Mesodermal cell (in vitro differentiated cells): ENCODE measurements around the gene ATP5PF.
A peak's percentile ranks its signal among the peaks of the same experiment; 100 is the strongest.

Experiments
- H3K27ac ChIP-seq: 2 replicates; pipeline ENCODE4 v1.7.0; 2013; ENCODE audit warnings: mild to moderate bottlenecking, low read depth, low read length, moderate library complexity; ENCODE audit not compliant: severe bottlenecking
- H3K36me3 ChIP-seq: 2 replicates; pipeline ENCODE4 v1.7.1; 2013; ENCODE audit warnings: mild to moderate bottlenecking, low read length, moderate library complexity; ENCODE audit not compliant: control insufficient read depth, insufficient read depth
- H3K4me1 ChIP-seq: one replicate; pipeline ENCODE4 v1.7.1; 2013; ENCODE audit warnings: mild to moderate bottlenecking, low read length; ENCODE audit not compliant: insufficient read depth, control insufficient read depth, poor library complexity, severe bottlenecking
- H3K4me3 ChIP-seq: 2 replicates; pipeline ENCODE4 v1.7.0; 2013; ENCODE audit warnings: low read length, control low read depth, mild to moderate bottlenecking; ENCODE audit not compliant: insufficient read depth, poor library complexity, severe bottlenecking; ENCODE audit errors: extremely low read depth
- H3K9me3 ChIP-seq: 2 replicates; pipeline ENCODE4 v1.7.1; 2013; ENCODE audit warnings: mild to moderate bottlenecking, low read length, moderate library complexity; ENCODE audit not compliant: control insufficient read depth
- WGBS, 2 experiments: methylation state at CpG; one replicate each; pipeline ENCODE4 v1.1.5; 2013; ENCODE audit warnings: missing lambda C conversion rate in 2 of 2; ENCODE audit not compliant: insufficient coverage in 2 of 2; 5-methylcytosine and 5-hydroxymethylcytosine counted together

The ATP5PF gene

GRCh38 chr21:25756190-25756932 lies 21.7 kb upstream of the ATP5PF start:
- 88 to 89% methylated on average over 5 of the region's 6 CpGs for WGBS, 2 experiments
- no peak overlapping the region for H3K27ac ChIP-seq

GRCh38 chr21:25752416-25752815 lies 17.7 kb upstream of the ATP5PF start:
- H3K4me1 ChIP-seq = no peaks in the 10 kb centered on the region
- no peak overlapping the region for H3K27ac ChIP-seq
- no peaks in the 10 kb centered on the region for H3K9me3 ChIP-seq
- 86 to 100% methylated on average over 1 of the region's 1 CpG for WGBS, 2 experiments
- H3K4me3 ChIP-seq = no peak overlapping the region
- peaks cover 35% of the 10 kb centered on the region for H3K36me3 ChIP-seq

More at GRCh38 chr21:25756190-25756932, 21.7 kb upstream of the ATP5PF start:
- peaks cover 35% of the 10 kb centered on the region for H3K36me3 ChIP-seq
- H3K4me1 ChIP-seq = no peaks in the 10 kb centered on the region
- H3K9me3 ChIP-seq = no peaks in the 10 kb centered on the region
- no peak overlapping the region for H3K4me3 ChIP-seq

GRCh38 chr21:25750085-25750484 lies 15.4 kb upstream of the ATP5PF start:
- 88 to 95% methylated on average over 5 of the region's 6 CpGs for WGBS, 2 experiments
- H3K36me3 ChIP-seq = peaks cover 39% of the 10 kb centered on the region

GRCh38 chr21:25744854-25745253 lies 10.2 kb upstream of the ATP5PF start:
- no peaks in the 10 kb centered on the region for H3K9me3 ChIP-seq
- H3K4me3 ChIP-seq = no peak overlapping the region
- peaks cover 15% of the 10 kb centered on the region for H3K36me3 ChIP-seq
- WGBS, 2 experiments = no CpG with 5 or more reads among the region's 2 CpGs
- no peaks in the 10 kb centered on the region for H3K4me1 ChIP-seq
- no peak overlapping the region for H3K27ac ChIP-seq

More at GRCh38 chr21:25750085-25750484, 15.4 kb upstream of the ATP5PF start:
- no peak overlapping the region for H3K4me3 ChIP-seq
- no peaks in the 10 kb centered on the region for H3K9me3 ChIP-seq
- no peaks in the 10 kb centered on the region for H3K4me1 ChIP-seq
- H3K27ac ChIP-seq = no peak overlapping the region

DNA sequence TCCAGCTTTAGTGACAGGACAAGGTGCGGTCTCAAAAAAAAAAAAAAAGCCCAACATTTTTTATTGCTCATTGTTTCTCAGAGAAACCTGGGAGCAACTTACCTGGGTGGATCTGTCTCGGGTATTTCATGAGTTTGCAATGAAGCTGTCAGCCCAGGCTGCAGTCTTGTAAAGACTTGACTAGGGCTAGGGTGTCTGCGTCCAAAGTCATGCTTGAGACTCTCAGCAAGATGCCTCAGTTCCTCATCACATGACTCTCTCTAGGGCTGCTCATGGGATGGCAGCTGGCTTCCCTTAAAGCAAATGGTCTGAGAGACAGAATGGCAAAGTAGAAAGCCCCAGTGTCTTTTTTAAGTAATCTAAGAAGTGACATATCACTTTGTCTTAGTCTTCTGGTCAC lies 8.2 kb upstream of the ATP5PF start:
- Histone ChIP-seq H3K4me1 (no peaks in the 10 kb centered on the region), H3K9me3 (no peaks in the 10 kb centered on the region), H3K27ac (no peak overlapping the region), H3K36me3 (peaks cover 11% of the 10 kb centered on the region), H3K4me3 (no peak overlapping the region)
- 84 to 90% methylated on average over 2 of the region's 3 CpGs for WGBS, 2 experiments

- Histone ChIP-seq H3K36me3 (no peaks in the 10 kb centered on the region), H3K9me3 (no peaks in the 10 kb centered on the region), H3K27ac (no peak overlapping the region), H3K4me1 (peaks cover 4% of the 10 kb centered on the region), H3K4me3 (no peak overlapping the region)
- WGBS, 2 experiments = no CpG with 5 or more reads among the region's 1 CpG
Observed at GRCh38 chr21:25737421-25737820, 2.7 kb upstream of the ATP5PF start.

- peak overlapping the region; percentile 97 for H3K4me3 ChIP-seq
- WGBS, 2 experiments = 0 to 2% methylated on average over 17 to 23 of the region's 48 CpGs
Observed at GRCh38 chr21:25735646-25736597, 1.2 kb upstream of the ATP5PF start.

DNA sequence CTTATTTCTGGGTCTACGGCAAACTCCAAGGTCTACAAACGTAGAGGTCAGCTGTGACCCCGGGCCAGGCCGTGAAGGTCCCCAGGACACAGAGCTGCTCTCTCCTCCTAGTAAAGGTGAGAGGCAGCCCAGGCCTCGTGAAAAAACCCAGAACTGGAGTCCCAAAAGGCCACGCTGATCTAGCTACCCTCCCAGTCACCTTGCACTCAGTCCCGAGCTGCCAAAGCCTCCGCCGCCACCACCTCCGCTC lies 125 bp downstream of the ATP5PF start:
- H3K9me3 ChIP-seq = no peaks in the 10 kb centered on the region
- H3K4me3 ChIP-seq = peak overlapping the region; percentile 97
- peak overlapping the region; percentile 99 for H3K27ac ChIP-seq
- peaks cover 12% of the 10 kb centered on the region for H3K36me3 ChIP-seq
- 0% methylated on average over 8 to 9 of the region's 10 CpGs for WGBS, 2 experiments
- peaks cover 4% of the 10 kb centered on the region for H3K4me1 ChIP-seq

More at GRCh38 chr21:25735646-25736597, 1.2 kb upstream of the ATP5PF start:
- Histone ChIP-seq H3K4me1 (peaks cover 4% of the 10 kb centered on the region), H3K36me3 (peaks cover 5% of the 10 kb centered on the region), H3K9me3 (no peaks in the 10 kb centered on the region), H3K27ac (peak overlapping the region; percentile 99)

GRCh38 chr21:25733859-25734653 lies 648 bp downstream of the ATP5PF start:
- Histone ChIP-seq H3K4me1 (peaks cover 4% of the 10 kb centered on the region), H3K27ac (peak overlapping the region; percentile 99), H3K9me3 (no peaks in the 10 kb centered on the region), H3K4me3 (peak overlapping the region; percentile 97), H3K36me3 (peaks cover 14% of the 10 kb centered on the region)
- 12 to 14% methylated on average over 19 to 23 of the region's 30 CpGs for whole genome bisulfite sequencing, 2 experiments

- H3K9me3 ChIP-seq = no peaks in the 10 kb centered on the region
- H3K4me1 ChIP-seq = peaks cover 4% of the 10 kb centered on the region
- H3K4me3 ChIP-seq = no peak overlapping the region
- H3K36me3 ChIP-seq = peaks cover 32% of the 10 kb centered on the region
- WGBS, 2 experiments = 100% methylated on average over 2 of the region's 6 CpGs; no CpG with 5 or more reads in 1 of the 2 experiments
- no peak overlapping the region for H3K27ac ChIP-seq
Observed at GRCh38 chr21:25732091-25732760, 2.5 kb downstream of the ATP5PF start.
